ENCODE data around the gene GLG1.

DNA sequence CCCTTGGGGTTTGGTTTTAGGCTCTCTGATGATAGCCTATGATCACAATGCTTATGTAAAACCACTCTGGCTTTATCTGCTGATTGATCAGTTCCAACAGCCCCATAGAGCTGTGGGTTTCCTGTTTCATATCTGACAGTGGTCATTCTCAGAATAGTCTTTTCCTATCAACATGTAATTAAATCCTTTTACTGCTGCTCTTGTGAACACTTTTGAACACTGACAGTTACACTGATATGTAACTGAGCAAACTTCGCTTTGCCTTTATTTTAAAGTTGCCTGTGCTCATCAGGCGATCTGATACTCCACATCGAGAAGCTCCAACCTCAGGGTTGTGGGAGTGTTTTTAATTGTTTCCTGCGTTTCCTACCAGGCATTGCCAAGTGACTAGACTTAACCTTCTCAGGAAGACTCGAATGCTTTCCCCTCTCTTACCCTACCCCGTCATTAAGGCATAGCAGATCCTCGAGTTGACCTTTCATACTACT is 168.4 kb downstream of the GLG1 start:
- no peak for TF ChIP-seq POLR2AphosphoS5 (IDR thresholded peaks at IDR 0.05; ENCODE audit: low read depth, low read length)
- TF ChIP-seq POLR2A (IDR thresholded peaks at IDR 0.05; ENCODE audit: low read depth, low read length) = no peak
- TF ChIP-seq TAF1 (IDR thresholded peaks at IDR 0.05; ENCODE audit: borderline replicate concordance, low read depth, low read length) = no peak
